Smooth muscle cell (in vitro differentiated cells): Measurements from ENCODE around the gene SLC35D2. TPM values are rescaled to one million over a fixed set of nuclear protein-coding genes. Genes with fewer than 3 reads are reported as not detected.

Experiments used
- DNase-seq: peaks from one replicate; lab custom pipeline; 2025; ENCODE audit not compliant: unreplicated experiment; lab: John Stamatoyannopoulos, UW
- H2AFZ ChIP-seq: fragments of 200-600 bp; sonication (generic); 2 replicates; pipeline ENCODE4 v1.6.0; 2016; ENCODE audit warnings: antibody characterized with exemption, low read depth, mild to moderate bottlenecking
- H3F3A ChIP-seq: fragments of 200-600 bp; sonication (generic); 2 replicates; pipeline ENCODE4 v1.6.0; 2017; ENCODE audit warnings: antibody characterized with exemption, low read depth
- H3K27ac ChIP-seq: fragments of 200-600 bp; sonication (generic); 2 replicates; pipeline ENCODE4 v1.5.1; 2016; ENCODE audit warnings: low read depth, mild to moderate bottlenecking
- H3K27me3 ChIP-seq: fragments of 200-600 bp; sonication (generic); 2 replicates; pipeline ENCODE4 v1.6.1; 2016; ENCODE audit warnings: low read depth, mild to moderate bottlenecking
- H3K36me3 ChIP-seq: fragments of 200-600 bp; sonication (generic); 2 replicates; pipeline ENCODE4 v1.5.1; 2016; ENCODE audit warnings: low read depth
- H3K4me1 ChIP-seq: fragments of 200-600 bp; sonication (generic); 2 replicates; pipeline ENCODE4 v1.5.1; 2016; ENCODE audit warnings: low read depth
- H3K4me2 ChIP-seq: fragments of 200-600 bp; sonication (generic); 2 replicates; pipeline ENCODE4 v1.6.0; 2016; ENCODE audit warnings: mild to moderate bottlenecking
- H3K4me3 ChIP-seq: fragments of 200-600 bp; sonication (generic); 2 replicates; pipeline ENCODE4 v1.5.1; 2016; ENCODE audit warnings: mild to moderate bottlenecking
- H3K79me2 ChIP-seq: fragments of 200-600 bp; sonication (generic); 2 replicates; pipeline ENCODE4 v1.6.0; 2016; ENCODE audit warnings: low read depth, mild to moderate bottlenecking
- H3K9ac ChIP-seq: fragments of 200-600 bp; sonication (generic); 2 replicates; pipeline ENCODE4 v1.6.0; 2016; ENCODE audit warnings: low read depth
- H3K9me3 ChIP-seq: fragments of 200-600 bp; sonication (generic); replicated peaks from 2 replicates; pipeline ENCODE4 v1.5.1; 2016; ENCODE audit warnings: low read depth
- H4K20me1 ChIP-seq: fragments of 200-600 bp; sonication (generic); 2 replicates; pipeline ENCODE4 v1.6.0; 2016; ENCODE audit warnings: low read depth
- WGBS: methylation state at CpG from one replicate; pipeline ENCODE4 v1.1.7; 2016; ENCODE audit warnings: low lambda C conversion rate; 5-methylcytosine and 5-hydroxymethylcytosine counted together
- polyA plus RNA-seq: library from polyadenylated mRNA; unstranded; fragments of >200 nt; fragmentation: Nextera tagmentation; extraction: Ambion mirVana; gene quantifications from 2 replicates; pipeline ENCODE4 v1.2.1, GENCODE V29; 2016
- total RNA-seq: library from RNA; depleted of rRNA; stranded (reverse); fragments of >200 nt; gene quantifications from 2 replicates; pipeline ENCODE4 v1.2.3, GENCODE V29; 2014
- TF ChIP-seq, protein P1 (sequence below): fragments of 200-600 bp; sonication (generic); IDR thresholded peaks from 2 replicates; pipeline ENCODE4 v1.5.1; 2017; ENCODE audit warnings: borderline replicate concordance, mild to moderate bottlenecking, antibody characterized with exemption; ENCODE audit not compliant: insufficient read depth, poor library complexity, severe bottlenecking

The SLC35D2 gene
- total and polyA plus RNA-seq, 2 experiments from 2014 or later = 16.5 to 25.5 TPM

DNA sequence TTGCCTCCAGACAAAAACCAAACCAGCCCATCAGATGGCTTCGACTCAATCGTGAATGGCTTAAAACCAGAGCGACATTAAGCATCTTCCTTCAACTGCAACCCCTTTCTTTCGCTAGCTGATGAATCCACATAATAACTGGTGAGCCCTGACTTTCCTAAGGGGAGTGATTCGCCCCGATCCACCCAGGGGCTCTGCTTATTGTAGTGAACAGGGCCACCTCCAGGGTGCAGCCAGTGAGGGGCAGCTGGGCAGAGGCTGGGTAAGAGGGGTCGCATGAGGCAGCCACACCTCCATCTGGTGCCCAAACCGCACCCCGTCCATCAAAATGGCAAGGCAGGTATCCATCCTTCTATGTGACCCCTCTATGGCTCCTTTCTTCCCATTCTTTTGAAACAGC, 38.0 kb downstream of the SLC35D2 start:
- Histone ChIP-seq H3K4me3 (no peak overlapping the region), H3K27me3 (no peaks in the 10 kb centered on the region), H3K79me2 (no peaks in the 10 kb centered on the region), H3K9me3 (peaks cover 2% of the 10 kb centered on the region), H3K9ac (no peak overlapping the region), H3F3A (peaks cover 33% of the 10 kb centered on the region), H2AFZ (no peak overlapping the region), H3K27ac (peak overlapping the region; percentile 17), H3K36me3 (no peaks in the 10 kb centered on the region), H3K4me1 (peaks cover 21% of the 10 kb centered on the region), H3K4me2 (no peak overlapping the region), H4K20me1 (no peaks in the 10 kb centered on the region)
- 94% methylated on average over 9 of the region's 9 CpGs for WGBS
- DNase-seq = no peak
- TF ChIP-seq, protein P1, sequence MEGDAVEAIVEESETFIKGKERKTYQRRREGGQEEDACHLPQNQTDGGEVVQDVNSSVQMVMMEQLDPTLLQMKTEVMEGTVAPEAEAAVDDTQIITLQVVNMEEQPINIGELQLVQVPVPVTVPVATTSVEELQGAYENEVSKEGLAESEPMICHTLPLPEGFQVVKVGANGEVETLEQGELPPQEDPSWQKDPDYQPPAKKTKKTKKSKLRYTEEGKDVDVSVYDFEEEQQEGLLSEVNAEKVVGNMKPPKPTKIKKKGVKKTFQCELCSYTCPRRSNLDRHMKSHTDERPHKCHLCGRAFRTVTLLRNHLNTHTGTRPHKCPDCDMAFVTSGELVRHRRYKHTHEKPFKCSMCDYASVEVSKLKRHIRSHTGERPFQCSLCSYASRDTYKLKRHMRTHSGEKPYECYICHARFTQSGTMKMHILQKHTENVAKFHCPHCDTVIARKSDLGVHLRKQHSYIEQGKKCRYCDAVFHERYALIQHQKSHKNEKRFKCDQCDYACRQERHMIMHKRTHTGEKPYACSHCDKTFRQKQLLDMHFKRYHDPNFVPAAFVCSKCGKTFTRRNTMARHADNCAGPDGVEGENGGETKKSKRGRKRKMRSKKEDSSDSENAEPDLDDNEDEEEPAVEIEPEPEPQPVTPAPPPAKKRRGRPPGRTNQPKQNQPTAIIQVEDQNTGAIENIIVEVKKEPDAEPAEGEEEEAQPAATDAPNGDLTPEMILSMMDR = no peak

- Histone ChIP-seq H3K4me2 (peak overlapping the region; percentile 74), H3K4me1 (peaks cover 21% of the 10 kb centered on the region), H3K9ac (no peak overlapping the region), H4K20me1 (no peaks in the 10 kb centered on the region), H3K27me3 (no peaks in the 10 kb centered on the region), H3K4me3 (no peak overlapping the region), H3F3A (peaks cover 38% of the 10 kb centered on the region), H2AFZ (no peak overlapping the region), H3K79me2 (no peaks in the 10 kb centered on the region), H3K9me3 (peaks cover 2% of the 10 kb centered on the region), H3K27ac (peak overlapping the region; percentile 50), H3K36me3 (no peaks in the 10 kb centered on the region)
- DNase-seq = no peak
- TF ChIP-seq, protein P1 = no peak
- WGBS = 46% methylated on average over 6 of the region's 6 CpGs
Observed at GRCh38 chr9:96344458-96345180, 38.9 kb downstream of the SLC35D2 start.

- H3K36me3 ChIP-seq = no peaks in the 10 kb centered on the region
- H3K27me3 ChIP-seq = no peaks in the 10 kb centered on the region
- 74% methylated on average over 5 of the region's 5 CpGs for WGBS
- H3K9me3 ChIP-seq = peaks cover 2% of the 10 kb centered on the region
- peak overlapping the region; percentile 50 for H3K27ac ChIP-seq
- no peak overlapping the region for H3K9ac ChIP-seq
- no peaks in the 10 kb centered on the region for H3K79me2 ChIP-seq
- peaks cover 38% of the 10 kb centered on the region for H3F3A ChIP-seq
- no peak overlapping the region for H2AFZ ChIP-seq
- H3K4me3 ChIP-seq = no peak overlapping the region
- TF ChIP-seq, protein P1 = no peak
- DNase-seq = no peak
- H3K4me1 ChIP-seq = peaks cover 26% of the 10 kb centered on the region
- peak overlapping the region; percentile 74 for H3K4me2 ChIP-seq
- no peaks in the 10 kb centered on the region for H4K20me1 ChIP-seq
Observed at GRCh38 chr9:96343515-96344360, 39.8 kb downstream of the SLC35D2 start.
